ENCODE results near the gene JUND.

GRCh38 chr19:18279516-18280246, 1.7 kb downstream of the JUND start:
- peak; percentile 62 to 98 (median 89) for TF ChIP-seq CTCF (IDR thresholded peaks at IDR 0.05)
- peak; percentile 99 for TF ChIP-seq POLR2AphosphoS5 (IDR thresholded peaks at IDR 0.05)
- peak; percentile 97 for TF ChIP-seq POLR2A (IDR thresholded peaks at IDR 0.05)

Data from prostate gland (tissue), 2 donors.